Calu3 (cell line): Measurements from ENCODE around the gene MLLT3. TPM values are rescaled to one million over a fixed set of nuclear protein-coding genes. Genes with fewer than 3 reads are reported as not detected.

Experiments
- BruUV-seq: library from RNA; stranded (reverse); fragments of 400-500 nt; replicated peaks from 2 replicates; lab custom pipeline; 2021; lab: Mats Ljungman, UMichigan
- CTCF ChIA-PET: fragments of 300-600 bp; sonication (Branson Sonifier 250); formaldehyde crosslinking; loops from one replicate; lab custom pipeline; 2022; ENCODE audit warnings: antibody characterized with exemption; lab: Charles Lee
- DNase-seq: peaks from one replicate; pipeline ENCODE4 v3.0.0; 2022
- H3K27ac Mint-ChIP-seq: one replicate; pipeline ENCODE4 v1.8.0; 2022; ENCODE audit warnings: mixed read lengths; ENCODE audit not compliant: unreplicated experiment
- H3K27me3 Mint-ChIP-seq: one replicate; pipeline ENCODE4 v1.8.0; 2022; ENCODE audit warnings: mixed read lengths; ENCODE audit not compliant: unreplicated experiment
- H3K36me3 Mint-ChIP-seq: one replicate; pipeline ENCODE4 v1.8.0; 2022; ENCODE audit warnings: mild to moderate bottlenecking, moderate library complexity, mixed read lengths; ENCODE audit not compliant: insufficient read depth, unreplicated experiment
- H3K4me1 Mint-ChIP-seq: one replicate; pipeline ENCODE4 v1.8.0; 2022; ENCODE audit warnings: mild to moderate bottlenecking, low read depth, mixed read lengths; ENCODE audit not compliant: unreplicated experiment
- H3K4me3 Mint-ChIP-seq: one replicate; pipeline ENCODE4 v1.8.0; 2022; ENCODE audit warnings: mild to moderate bottlenecking, low read depth, moderate library complexity, mixed read lengths; ENCODE audit not compliant: unreplicated experiment
- H3K9me3 Mint-ChIP-seq: one replicate; pipeline ENCODE4 v1.8.0; 2022; ENCODE audit warnings: low read depth, mixed read lengths; ENCODE audit not compliant: unreplicated experiment
- CTCF ChIP-seq: fragments of 200-600 bp; IDR thresholded peaks from one replicate; pipeline ENCODE4 v1.8.0; 2022; ENCODE audit warnings: antibody characterized with exemption; ENCODE audit not compliant: unreplicated experiment
- intact Hi-C: fragments of 100-400 bp; cut with micrococcal nuclease; formaldehyde crosslinking; loops from one replicate; pipeline ENCODE4 v1.10.0; 2022; ENCODE audit not compliant: unreplicated experiment
- total RNA-seq: library from RNA; stranded (reverse); gene quantifications from 2 replicates; pipeline ENCODE4 v1.2.3, GENCODE V29; 2022

Gene MLLT3
- total RNA-seq, 1 experiment from 2014 or later: 23.1 TPM

GRCh38 chr9:20651939-20652338 lies 29.6 kb upstream of the MLLT3 start:
- Mint-ChIP-seq H3K4me1 (no peaks in the 10 kb centered on the region), H3K27me3 (no peaks in the 10 kb centered on the region), H3K36me3 (no peaks in the 10 kb centered on the region), H3K4me3 (no peak overlapping the region), H3K27ac (no peak overlapping the region), H3K9me3 (no peaks in the 10 kb centered on the region)
- no peak for DNase-seq
- BruUV-seq: no TSS peak
- no peak for TF ChIP-seq CTCF
- CTCF ChIA-PET: no interaction called here
- intact Hi-C loops: no loop called here

GRCh38 chr9:20650750-20651299 lies 28.5 kb upstream of the MLLT3 start:
- CTCF ChIA-PET: no interaction called here
- no peaks in the 10 kb centered on the region for H3K36me3 Mint-ChIP-seq
- no TSS peak for BruUV-seq
- TF ChIP-seq CTCF: no peak
- no peaks in the 10 kb centered on the region for H3K27me3 Mint-ChIP-seq
- no peak overlapping the region for H3K27ac Mint-ChIP-seq
- no peak overlapping the region for H3K4me3 Mint-ChIP-seq
- no peak for DNase-seq
- intact Hi-C loops: no loop called here
- no peaks in the 10 kb centered on the region for H3K4me1 Mint-ChIP-seq
- H3K9me3 Mint-ChIP-seq: no peaks in the 10 kb centered on the region

- BruUV-seq: no TSS peak
Observed at GRCh38 chr9:20650313-20650712, 28.0 kb upstream of the MLLT3 start.

GRCh38 chr9:20649381-20649780 lies 27.1 kb upstream of the MLLT3 start:
- Mint-ChIP-seq H3K4me3 (no peak overlapping the region), H3K27me3 (no peaks in the 10 kb centered on the region), H3K4me1 (no peaks in the 10 kb centered on the region), H3K36me3 (no peaks in the 10 kb centered on the region), H3K9me3 (no peaks in the 10 kb centered on the region), H3K27ac (no peak overlapping the region)
- no peak for DNase-seq
- intact Hi-C loops: no loop called here
- BruUV-seq: no TSS peak
- CTCF ChIA-PET: no interaction called here
- no peak for TF ChIP-seq CTCF

More at GRCh38 chr9:20650313-20650712, 28.0 kb upstream of the MLLT3 start:
- no peak overlapping the region for H3K27ac Mint-ChIP-seq
- CTCF ChIA-PET: interaction anchor here (0.5 kb wide), 1 partner anchor 13 kb away, joined by 6 read pairs; no protein-coding TSS in a partner anchor
- intact Hi-C loops: no loop called here
- no peaks in the 10 kb centered on the region for H3K36me3 Mint-ChIP-seq
- no peak for DNase-seq
- no peaks in the 10 kb centered on the region for H3K27me3 Mint-ChIP-seq
- H3K9me3 Mint-ChIP-seq: no peaks in the 10 kb centered on the region
- no peak overlapping the region for H3K4me3 Mint-ChIP-seq
- TF ChIP-seq CTCF: no peak
- H3K4me1 Mint-ChIP-seq: no peaks in the 10 kb centered on the region
